GM23338 (cell line): ENCODE measurements around the gene MLST8. TPM values are rescaled to one million over a fixed set of nuclear protein-coding genes. Genes with fewer than 3 reads are reported as not detected.

Experiments used
- ATAC-seq: fragments of 200-7000 bp; cut with Tn5 transposase; 3 replicates; pipeline ENCODE4 v1.9.1; 2020
- DNase-seq: peaks from one replicate; pipeline ENCODE4 v3.0.0-alpha.2; 2015; ENCODE audit warnings: low spot score
- H2AFZ ChIP-seq: fragments of 200-600 bp; sonication (generic); 2 replicates; pipeline ENCODE4 v1.8.0; 2016; ENCODE audit warnings: antibody characterized with exemption, mild to moderate bottlenecking, moderate library complexity
- H3F3A ChIP-seq: fragments of 200-600 bp; sonication (generic); replicated peaks from 2 replicates; pipeline ENCODE4 v1.8.0; 2017; ENCODE audit warnings: antibody characterized with exemption, mixed run types, low read depth
- H3K27ac ChIP-seq: fragments of 200-600 bp; sonication (generic); 2 replicates; pipeline ENCODE4 v1.6.1; 2016; ENCODE audit warnings: low read depth
- H3K27me3 ChIP-seq: fragments of 200-600 bp; sonication (generic); 2 replicates; pipeline ENCODE4 v1.8.0; 2016; ENCODE audit warnings: mild to moderate bottlenecking, mixed run types, moderate library complexity; ENCODE audit not compliant: insufficient read depth
- H3K36me3 ChIP-seq: fragments of 200-600 bp; sonication (generic); 2 replicates; pipeline ENCODE4 v1.8.0; 2016; ENCODE audit warnings: mild to moderate bottlenecking; ENCODE audit not compliant: insufficient read depth
- H3K4me1 ChIP-seq: fragments of 200-600 bp; sonication (generic); 2 replicates; pipeline ENCODE4 v1.8.0; 2016; ENCODE audit warnings: mild to moderate bottlenecking, moderate library complexity; ENCODE audit not compliant: insufficient read depth
- H3K4me2 ChIP-seq: fragments of 200-600 bp; sonication (generic); 2 replicates; pipeline ENCODE4 v1.7.1; 2017; ENCODE audit warnings: mixed run types
- H3K4me3 ChIP-seq: fragments of 200-600 bp; sonication (generic); 2 replicates; pipeline ENCODE4 v1.6.1; 2016; ENCODE audit warnings: mixed run types
- H3K79me2 ChIP-seq: fragments of 200-600 bp; sonication (generic); replicated peaks from 2 replicates; pipeline ENCODE4 v1.8.0; 2017; ENCODE audit warnings: mild to moderate bottlenecking; ENCODE audit not compliant: insufficient read depth
- H3K9me2 ChIP-seq: fragments of 200-600 bp; sonication (generic); 2 replicates; pipeline ENCODE4 v1.8.0; 2017; ENCODE audit not compliant: insufficient read depth
- H4K20me1 ChIP-seq: fragments of 200-600 bp; sonication (generic); replicated peaks from 2 replicates; pipeline ENCODE4 v1.8.0; 2017; ENCODE audit warnings: mild to moderate bottlenecking; ENCODE audit not compliant: insufficient read depth
- H3K27ac Mint-ChIP-seq: 2 replicates; pipeline ENCODE4 v1.8.0; 2020; ENCODE audit warnings: inconsistent platforms, mild to moderate bottlenecking, moderate library complexity, mixed read lengths
- H3K27me3 Mint-ChIP-seq: 3 replicates; pipeline ENCODE4 v1.8.0; 2022; ENCODE audit warnings: low read depth, mild to moderate bottlenecking, moderate library complexity, mixed read lengths, inconsistent platforms; ENCODE audit not compliant: insufficient read depth, poor library complexity
- H3K36me3 Mint-ChIP-seq: 3 replicates; pipeline ENCODE4 v1.8.0; 2021; ENCODE audit warnings: low read depth, mild to moderate bottlenecking, inconsistent platforms, moderate library complexity, mixed read lengths
- H3K4me1 Mint-ChIP-seq: 3 replicates; pipeline ENCODE4 v1.8.0; 2020; ENCODE audit warnings: mild to moderate bottlenecking, inconsistent platforms, mixed read lengths
- H3K4me3 Mint-ChIP-seq: 3 replicates; pipeline ENCODE4 v1.8.0; 2021; ENCODE audit warnings: moderate library complexity, mild to moderate bottlenecking, inconsistent platforms, mixed read lengths
- H3K9me3 Mint-ChIP-seq: 3 replicates; pipeline ENCODE4 v1.8.0; 2020; ENCODE audit warnings: moderate library complexity, mild to moderate bottlenecking, inconsistent platforms, mixed read lengths
- CREB1 ChIP-seq: fragments of 250-450 bp; sonication (Bioruptor Pico); IDR thresholded peaks from 2 replicates; pipeline ENCODE4 v1.5.0; 2020; ENCODE audit warnings: low read depth, mild to moderate bottlenecking, moderate library complexity
- CTCF ChIP-seq, 2 experiments: fragments of 200-600 bp in 1 of 2; sonication (generic) in 1 of 2; conservative IDR thresholded peaks; 2 replicates each; pipeline versions ENCODE4 v1.5.1 to v1.6.1; 2016 to 2017; ENCODE audit warnings: antibody characterized with exemption in 2 of 2, low read depth in 2 of 2, mild to moderate bottlenecking in 2 of 2, moderate library complexity in 1 of 2
- ETS1 ChIP-seq: IDR thresholded peaks from 2 replicates; pipeline ENCODE4 v1.6.1; 2016; ENCODE audit warnings: antibody characterized with exemption
- EZH2 ChIP-seq: fragments of 200-600 bp; sonication (generic); IDR thresholded peaks from one replicate; pipeline ENCODE4 v1.8.0; 2017; ENCODE audit warnings: antibody characterized with exemption, mild to moderate bottlenecking, low read depth; ENCODE audit not compliant: unreplicated experiment
- EZH2phosphoT487 ChIP-seq: fragments of 200-600 bp; sonication (generic); IDR thresholded peaks from one replicate; pipeline ENCODE4 v1.8.1; 2018; ENCODE audit warnings: antibody characterized with exemption; ENCODE audit not compliant: unreplicated experiment
- JUNB ChIP-seq: IDR thresholded peaks from one replicate; pipeline ENCODE4 v1.6.1; 2016; ENCODE audit warnings: antibody characterized with exemption; ENCODE audit not compliant: unreplicated experiment
- NANOG ChIP-seq: IDR thresholded peaks from 2 replicates; pipeline ENCODE4 v1.6.1; 2016; ENCODE audit warnings: antibody characterized with exemption, borderline replicate concordance
- POLR2AphosphoS5 ChIP-seq: IDR thresholded peaks from 2 replicates; pipeline ENCODE4 v1.6.1; 2016; ENCODE audit warnings: antibody characterized with exemption, low read depth
- REST ChIP-seq: IDR thresholded peaks from one replicate; pipeline ENCODE4 v1.6.1; 2018; ENCODE audit warnings: antibody characterized with exemption; ENCODE audit not compliant: unreplicated experiment
- STAT1 ChIP-seq: IDR thresholded peaks from one replicate; pipeline ENCODE4 v1.6.1; 2016; ENCODE audit warnings: antibody characterized with exemption; ENCODE audit not compliant: unreplicated experiment
- ZNF114 ChIP-seq: fragments of 250-450 bp; sonication (Bioruptor Pico); IDR thresholded peaks from 2 replicates; pipeline ENCODE4 v1.5.0; 2020; ENCODE audit warnings: mild to moderate bottlenecking, moderate library complexity
- ZNF331 ChIP-seq: fragments of 250-450 bp; sonication (Bioruptor Pico); IDR thresholded peaks from 2 replicates; pipeline ENCODE4 v1.5.0; 2020; ENCODE audit warnings: low read depth, mild to moderate bottlenecking, moderate library complexity
- ZNF462 ChIP-seq: fragments of 250-450 bp; sonication (Bioruptor Pico); IDR thresholded peaks from 2 replicates; pipeline ENCODE4 v1.5.0; 2020; ENCODE audit warnings: mild to moderate bottlenecking, moderate library complexity
- polyA plus RNA-seq: library from polyadenylated mRNA; unstranded; fragments of >200 nt; fragmentation: Nextera tagmentation; extraction: Ambion mirVana; gene quantifications from 2 replicates; pipeline ENCODE4 v1.2.1, GENCODE V29; 2016
- total RNA-seq: library from RNA; depleted of rRNA; stranded (reverse); fragments of >200 nt; shearing (Covaris generic); gene quantifications from 2 replicates; pipeline ENCODE4 v1.2.3, GENCODE V29; 2014

The MLST8 gene
- total and polyA plus RNA-seq, 2 experiments from 2014 or later: 58.8 to 138 TPM

GRCh38 chr16:2190002-2190658 is 15.1 kb upstream of the MLST8 start:
- H3K79me2 ChIP-seq: no peaks in the 10 kb centered on the region
- H3K27ac Mint-ChIP-seq: no peak overlapping the region
- no peak for DNase-seq
- H3K27me3 ChIP-seq: peaks cover 2% of the 10 kb centered on the region
- no peaks in the 10 kb centered on the region for H3K36me3 ChIP-seq
- H3K4me3 ChIP-seq: no peak overlapping the region
- H2AFZ ChIP-seq: no peak overlapping the region
- H3K4me3 Mint-ChIP-seq: no peak overlapping the region
- no peaks in the 10 kb centered on the region for H4K20me1 ChIP-seq
- H3K36me3 Mint-ChIP-seq: no peaks in the 10 kb centered on the region
- no peaks in the 10 kb centered on the region for H3K4me1 Mint-ChIP-seq
- H3K9me2 ChIP-seq: no peaks in the 10 kb centered on the region
- ATAC-seq: no peak
- H3F3A ChIP-seq: 0 out of 2 replicates have a peak, but pooled peaks cover 2% of the 10 kb centered on the region
- H3K4me2 ChIP-seq: no peak overlapping the region
- H3K9me3 Mint-ChIP-seq: no peaks in the 10 kb centered on the region
- TF ChIP-seq CTCF (conservative IDR thresholded peaks at IDR 0.05; ENCODE audit: low read depth in 2 of 2): no peak
- TF ChIP-seq NANOG: no peak
- no peak for TF ChIP-seq ZNF331
- no peak for TF ChIP-seq ZNF462
- no peak for TF ChIP-seq STAT1
- no peak for TF ChIP-seq JUNB
- TF ChIP-seq EZH2: no peak
- no peak for TF ChIP-seq ZNF114 (CRISPR knock-in tag)
- no peak for TF ChIP-seq POLR2AphosphoS5
- no peak for TF ChIP-seq EZH2phosphoT487
- TF ChIP-seq CREB1 (CRISPR knock-in tag): no peak
- TF ChIP-seq ETS1: no peak
- no peak for TF ChIP-seq REST
- peaks cover 9% of the 10 kb centered on the region for H3K27me3 Mint-ChIP-seq
- no peak overlapping the region for H3K27ac ChIP-seq
- H3K4me1 ChIP-seq: no peaks in the 10 kb centered on the region
